Activated CD4-positive, alpha-beta T cell treated with anti-CD3 and anti-CD28 coated beads, Interleukin-2, amount 10 ng/mL, durations not matched to agents 7 days and 5 days (primary cell): Measurements from ENCODE around the gene WNT7B. TPM values are rescaled to one million over a fixed set of nuclear protein-coding genes. Genes with fewer than 3 reads are reported as not detected.
A peak's percentile ranks its signal among the peaks of the same experiment; 100 is the strongest.
"Not testable (repeated sequence)": the region's sequence is repeated elsewhere in the genome, so short reads cannot be mapped to it uniquely, and the experiment has no call there.

Experiments used
- CTCF ChIA-PET: fragments of 350-600 bp; sonication (Branson Sonifier 250); formaldehyde crosslinking; loops from one replicate; lab custom pipeline; 2021; ENCODE audit warnings: antibody characterized with exemption; lab: Charles Lee
- POLR2A ChIA-PET: fragments of 350-600 bp; sonication (Branson Sonifier 250); formaldehyde crosslinking; loops from one replicate; lab custom pipeline; 2021; ENCODE audit warnings: antibody characterized with exemption; lab: Charles Lee
- DNase-seq: peaks from one replicate; pipeline ENCODE4 v3.0.0-alpha.2; 2020
- H3K27ac Mint-ChIP-seq: one replicate; pipeline ENCODE4 v1.8.0; 2021; ENCODE audit warnings: mild to moderate bottlenecking, moderate library complexity, mixed read lengths
- H3K27me3 Mint-ChIP-seq: one replicate; pipeline ENCODE4 v1.8.0; 2021; ENCODE audit warnings: mixed read lengths
- H3K36me3 Mint-ChIP-seq: one replicate; pipeline ENCODE4 v1.8.0; 2021; ENCODE audit warnings: low read depth, mixed read lengths
- H3K4me1 Mint-ChIP-seq: one replicate; pipeline ENCODE4 v1.8.0; 2021; ENCODE audit warnings: mixed read lengths
- H3K4me3 Mint-ChIP-seq: one replicate; pipeline ENCODE4 v1.8.0; 2021; ENCODE audit warnings: mild to moderate bottlenecking, moderate library complexity, mixed read lengths
- H3K9me3 Mint-ChIP-seq: one replicate; pipeline ENCODE4 v1.8.0; 2021; ENCODE audit warnings: mixed read lengths
- total RNA-seq, 2 experiments: library from RNA; stranded (reverse); gene quantifications; one replicate each; pipeline ENCODE4 v1.2.3, GENCODE V29; 2021

The WNT7B gene
- total RNA-seq, 2 experiments from 2014 or later: not detected

DNA sequence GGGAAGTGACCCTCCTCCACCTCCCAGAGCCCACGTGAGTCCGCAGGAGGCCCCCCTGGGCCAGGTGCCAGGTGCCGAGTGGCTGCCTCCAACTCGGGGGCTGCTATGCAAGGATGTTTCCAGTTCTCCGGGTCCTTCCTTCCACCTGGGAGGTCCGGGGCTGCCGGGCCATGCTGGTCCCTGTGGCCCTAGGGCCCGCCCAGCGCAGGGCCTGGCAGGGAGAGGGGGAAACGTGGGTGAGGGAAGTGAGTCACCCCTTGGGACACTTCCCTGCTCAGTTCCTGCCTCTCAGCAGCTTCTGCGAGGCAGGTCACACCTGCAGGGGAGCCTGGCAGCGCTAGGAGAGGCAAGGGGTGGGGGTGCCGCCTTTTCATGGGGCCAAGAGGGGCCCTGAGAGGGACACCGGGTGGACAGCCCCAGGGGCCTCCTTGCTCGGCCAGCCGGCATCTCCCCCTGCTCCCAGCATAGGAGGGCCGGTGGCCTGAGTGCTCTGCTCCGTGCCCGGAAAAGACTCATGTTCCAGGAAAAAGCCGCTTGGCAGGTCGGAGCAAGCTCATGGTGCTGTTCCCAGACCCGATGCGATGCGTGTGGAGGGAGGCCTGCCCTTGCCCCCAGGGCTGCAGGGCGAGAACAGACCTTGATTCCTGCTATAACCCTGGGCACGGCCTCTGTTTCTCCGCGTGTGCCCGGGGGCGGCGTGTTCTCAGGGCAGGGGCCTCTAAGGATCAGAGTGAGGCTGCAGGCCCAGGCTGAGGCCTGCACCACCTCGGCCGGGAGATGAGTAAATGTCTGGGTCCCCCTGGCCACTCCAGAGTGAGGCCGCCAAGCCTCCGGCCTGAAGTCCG, 30.3 kb upstream of the WNT7B start:
- Mint-ChIP-seq H3K27me3 (no peaks in the 10 kb centered on the region), H3K27ac (no peak overlapping the region), H3K36me3 (no peaks in the 10 kb centered on the region), H3K4me3 (no peak overlapping the region), H3K4me1 (peaks cover 11% of the 10 kb centered on the region), H3K9me3 (peaks cover 4% of the 10 kb centered on the region)
- ChIA-PET CTCF (interaction anchor here (0.6 to 3.0 kb wide), 31 partner anchors 8 to 362 kb away, joined by 3 to 70 read pairs (median 6); no protein-coding TSS in a partner anchor), POLR2A (no interaction called here)
- no peak for DNase-seq

DNA sequence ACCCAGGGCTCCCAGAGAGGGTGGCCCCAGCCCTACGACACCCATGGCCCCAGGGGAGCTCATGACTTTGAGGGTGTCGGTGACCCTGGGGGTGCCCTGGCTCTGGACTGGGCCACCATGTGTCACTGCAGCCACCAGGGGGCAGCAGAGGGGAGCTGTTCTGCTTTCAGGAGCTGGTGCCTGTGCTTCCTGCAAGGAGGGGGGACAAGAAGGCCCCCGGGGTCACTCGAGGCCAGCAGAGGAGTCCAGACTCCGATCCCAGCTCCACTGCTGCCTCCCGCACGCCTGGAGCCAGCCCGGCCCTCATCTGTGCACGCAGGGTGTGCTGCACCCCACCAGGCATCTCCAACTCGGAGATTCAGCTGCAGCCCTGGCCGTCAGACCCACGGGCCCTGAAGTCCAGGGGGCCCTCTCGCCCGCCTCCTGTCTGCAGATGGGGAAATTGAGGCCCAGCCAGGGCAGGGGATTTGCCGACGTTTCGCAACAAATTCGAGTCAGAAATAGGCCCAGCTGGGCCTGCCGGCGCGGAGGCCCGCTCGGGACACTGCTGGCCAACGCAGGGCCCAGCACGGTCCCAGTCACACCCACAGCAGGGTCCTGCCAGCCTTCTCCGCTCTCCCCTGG, 29.5 kb upstream of the WNT7B start:
- Mint-ChIP-seq H3K4me3 (no peak overlapping the region), H3K9me3 (peaks cover 4% of the 10 kb centered on the region), H3K36me3 (no peaks in the 10 kb centered on the region), H3K27me3 (no peaks in the 10 kb centered on the region), H3K4me1 (peaks cover 11% of the 10 kb centered on the region), H3K27ac (no peak overlapping the region)
- ChIA-PET POLR2A (interaction anchor here (0.6 kb wide), 1 partner anchor 27 kb away, joined by 3 read pairs; no protein-coding TSS in a partner anchor), CTCF (interaction anchor here (0.6 to 3.0 kb wide), 34 partner anchors 9 to 361 kb away, joined by 3 to 70 read pairs (median 5); no protein-coding TSS in a partner anchor)
- peak; percentile 89 for DNase-seq

DNA sequence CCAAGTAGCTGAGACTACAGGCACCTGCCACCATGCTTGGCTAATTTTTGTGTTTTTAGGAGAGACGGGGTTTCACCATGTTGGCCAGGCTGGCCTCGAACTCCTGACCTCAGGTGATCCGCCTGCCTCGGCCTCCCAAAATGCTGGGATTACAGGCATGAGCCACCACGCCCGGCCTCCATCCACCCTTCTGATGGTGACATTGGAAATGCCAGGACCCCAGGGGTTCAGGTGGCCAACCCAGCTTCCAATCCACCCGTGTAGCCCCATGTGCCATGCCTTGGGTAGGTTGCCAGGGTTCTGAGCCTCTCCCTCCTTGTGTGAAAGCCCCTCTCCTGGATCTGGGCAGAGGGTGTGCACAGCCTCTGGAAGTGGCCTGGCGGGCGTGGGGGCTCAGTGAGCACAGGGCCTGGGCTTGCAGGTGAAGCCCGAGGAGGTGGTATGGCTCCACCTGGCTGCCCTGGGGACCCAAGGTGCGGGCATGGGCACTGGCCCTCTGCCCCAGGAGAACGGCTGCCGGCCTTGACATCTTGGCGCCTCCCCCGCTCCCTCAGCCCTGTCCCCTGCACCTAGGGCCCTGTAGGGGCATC, 28.2 kb upstream of the WNT7B start:
- not testable (repeated sequence) for H3K9me3 Mint-ChIP-seq

DNA sequence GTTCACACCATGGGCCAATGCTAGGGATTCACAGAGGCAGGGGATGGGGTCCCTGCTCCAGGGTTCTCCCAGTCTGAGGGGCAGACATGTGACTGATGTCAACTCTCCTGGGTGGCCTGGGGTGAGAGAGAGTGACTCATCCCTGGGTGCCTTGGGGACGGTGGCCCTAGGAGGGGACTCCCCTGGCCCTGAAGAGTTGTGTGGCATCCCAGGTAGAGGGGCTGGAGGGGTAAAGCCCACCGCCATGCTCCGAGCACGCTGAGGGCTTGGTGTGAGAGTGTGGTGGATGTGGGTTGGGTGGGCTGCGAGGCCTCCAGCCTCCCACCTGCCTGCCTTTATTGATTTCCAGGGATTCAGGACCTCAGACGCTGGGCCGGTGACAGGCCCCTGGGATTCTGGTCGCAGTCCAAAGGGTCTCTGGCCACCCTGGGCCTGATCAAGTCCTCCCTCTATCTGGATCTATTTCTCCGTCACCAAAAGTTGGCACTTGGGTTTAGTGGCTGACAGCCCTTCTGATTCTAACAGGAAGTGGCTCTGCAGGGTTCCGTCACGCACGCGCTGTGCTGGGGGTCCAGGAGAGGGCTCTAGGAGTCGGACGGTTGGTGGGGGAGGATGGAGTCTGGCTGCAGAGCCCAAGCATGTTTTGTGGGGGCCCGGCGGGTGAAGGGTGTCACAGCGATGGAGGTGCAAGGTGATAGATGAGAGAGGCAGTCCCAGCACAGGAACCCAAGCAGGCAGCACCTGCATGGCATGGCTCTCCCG, 27.3 kb upstream of the WNT7B start:
- Mint-ChIP-seq H3K27me3 (no peaks in the 10 kb centered on the region), H3K36me3 (no peaks in the 10 kb centered on the region), H3K4me3 (no peak overlapping the region), H3K9me3 (peaks cover under 1% of the 10 kb centered on the region), H3K4me1 (peaks cover 11% of the 10 kb centered on the region), H3K27ac (peak overlapping the region; percentile 64)
- ChIA-PET POLR2A (no interaction called here), CTCF (interaction anchor here (0.9 to 3.0 kb wide), 3 partner anchors 14 to 112 kb away, joined by 3 to 70 read pairs (median 17); no protein-coding TSS in a partner anchor)
- DNase-seq: peak; percentile 17

More for the DNA sequence above, 28.2 kb upstream of the WNT7B start:
- POLR2A ChIA-PET, H3K4me3 Mint-ChIP-seq, H3K27me3 Mint-ChIP-seq, H3K36me3 Mint-ChIP-seq, H3K27ac Mint-ChIP-seq, DNase-seq: not testable (repeated sequence)
- CTCF ChIA-PET: interaction anchor here (1.1 to 3.0 kb wide), 10 partner anchors 9 to 311 kb away, joined by 5 to 70 read pairs (median 8); no protein-coding TSS in a partner anchor
- peaks cover 11% of the 10 kb centered on the region for H3K4me1 Mint-ChIP-seq

DNA sequence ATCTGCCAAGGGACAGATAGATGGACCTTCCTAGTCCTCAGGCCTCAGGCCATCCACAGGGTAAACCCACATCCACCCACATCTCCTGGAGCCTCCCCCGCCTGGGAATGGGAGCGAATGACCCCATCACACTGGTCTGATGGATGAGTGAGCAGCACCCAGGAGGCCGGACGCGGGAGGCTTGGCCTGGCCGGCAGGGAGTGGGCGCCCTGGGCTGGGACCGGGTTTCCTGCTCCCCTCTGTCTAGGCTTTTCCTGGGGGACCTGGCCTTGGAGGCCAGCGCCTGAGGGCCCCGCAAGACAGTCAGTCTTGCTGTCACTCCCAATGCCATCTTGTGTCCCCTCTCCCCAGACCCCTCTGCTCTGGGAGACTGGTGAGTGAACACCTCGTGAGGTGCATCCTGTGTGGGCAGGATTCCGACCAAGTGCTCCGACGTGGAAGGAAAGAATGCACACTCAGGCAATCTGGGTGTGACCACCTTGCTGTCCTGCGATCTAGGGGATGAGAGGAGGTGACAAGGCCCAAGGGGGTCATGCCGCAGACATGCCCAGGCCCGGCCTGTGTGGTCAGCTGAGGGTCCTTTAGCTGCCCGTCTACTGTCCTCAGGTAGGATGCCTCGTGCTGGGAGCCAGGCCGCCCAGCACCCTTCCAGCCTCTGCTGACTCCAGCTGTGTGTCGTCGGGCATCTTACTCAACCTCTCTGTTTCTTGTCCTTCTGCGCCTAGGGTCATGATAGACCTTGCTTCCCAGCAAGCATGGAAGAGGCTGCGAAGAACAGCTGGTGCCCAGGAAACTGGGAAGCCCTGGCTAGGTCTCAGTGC, 26.5 kb upstream of the WNT7B start:
- H3K4me1 Mint-ChIP-seq: peaks cover 11% of the 10 kb centered on the region
- no peaks in the 10 kb centered on the region for H3K9me3 Mint-ChIP-seq
- no peaks in the 10 kb centered on the region for H3K36me3 Mint-ChIP-seq
- H3K4me3 Mint-ChIP-seq: no peak overlapping the region
- ChIA-PET POLR2A (no interaction called here), CTCF (interaction anchor here (0.9 to 2.9 kb wide), 2 partner anchors 13 to 114 kb away, joined by 3 to 14 read pairs; no protein-coding TSS in a partner anchor)
- H3K27ac Mint-ChIP-seq: no peak overlapping the region
- no peak for DNase-seq
- H3K27me3 Mint-ChIP-seq: no peaks in the 10 kb centered on the region

DNA sequence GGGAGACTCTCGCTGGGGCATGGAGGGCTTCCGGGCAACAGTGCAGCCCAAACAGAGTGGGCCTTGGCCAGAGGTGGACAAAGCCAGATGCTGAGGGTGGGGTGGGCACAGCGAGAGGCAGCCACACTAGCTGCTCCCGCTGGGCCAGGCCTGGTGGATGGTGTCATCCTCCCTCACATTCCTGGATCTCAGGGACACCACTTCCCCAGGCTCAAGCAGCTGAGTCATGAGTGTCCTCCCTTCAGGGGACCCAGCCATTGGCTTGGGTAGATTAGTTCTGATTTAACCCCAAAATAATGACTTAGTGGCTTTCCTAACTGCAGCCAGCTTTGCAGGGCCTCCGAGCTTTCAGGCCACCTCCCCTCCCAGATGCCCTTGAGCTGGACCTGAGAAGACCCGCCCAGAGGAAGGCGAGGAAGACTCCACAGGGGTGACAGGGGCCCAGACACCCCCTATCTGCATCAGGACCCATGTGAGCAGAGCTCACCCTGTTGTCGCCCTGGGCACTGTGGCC, 25.9 kb upstream of the WNT7B start:
- ChIA-PET CTCF (interaction anchor here (0.6 to 2.9 kb wide), 2 partner anchors 114 to 117 kb away, joined by 6 to 14 read pairs; no protein-coding TSS in a partner anchor), POLR2A (no interaction called here)
- Mint-ChIP-seq H3K4me3 (no peak overlapping the region), H3K9me3 (no peaks in the 10 kb centered on the region), H3K36me3 (no peaks in the 10 kb centered on the region), H3K27me3 (no peaks in the 10 kb centered on the region), H3K27ac (no peak overlapping the region), H3K4me1 (peaks cover 11% of the 10 kb centered on the region)
- no peak for DNase-seq

DNA sequence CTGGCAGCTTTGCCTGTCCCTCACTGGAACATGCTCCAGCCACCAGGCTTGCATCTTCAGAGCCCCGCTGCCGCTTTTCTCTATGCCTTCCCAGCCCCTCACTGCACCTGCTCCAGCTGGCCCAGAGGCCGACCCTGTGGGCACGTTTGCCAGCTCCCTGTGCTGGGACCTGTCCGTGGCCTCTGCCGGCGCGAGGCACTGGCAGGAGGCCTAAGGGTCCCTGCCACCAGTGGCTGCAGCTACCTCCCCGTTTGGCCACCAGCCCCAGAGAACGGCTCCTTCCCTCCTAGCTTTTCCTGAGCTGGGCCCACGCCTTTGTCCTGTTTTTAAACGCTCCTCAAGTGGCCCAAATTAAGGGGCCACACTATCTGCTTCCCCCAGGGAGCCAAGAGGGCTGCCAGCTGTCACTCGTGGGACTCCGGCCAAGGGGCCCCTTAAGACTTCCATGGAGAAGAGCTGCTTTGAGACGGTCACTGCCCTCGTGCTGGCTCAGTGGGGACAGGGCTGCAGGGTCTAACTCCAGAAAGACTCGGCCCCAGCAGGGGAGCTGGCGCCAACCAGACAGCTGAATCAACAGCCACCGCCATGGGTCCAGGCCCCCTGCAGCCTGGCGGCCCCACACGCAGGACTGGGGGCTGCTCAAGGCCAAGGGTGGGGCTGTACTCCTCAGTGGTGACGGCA, 24.6 kb upstream of the WNT7B start:
- ChIA-PET CTCF (interaction anchor here (0.6 to 2.9 kb wide), 3 partner anchors 12 to 302 kb away, joined by 3 to 14 read pairs (median 6); no protein-coding TSS in a partner anchor), POLR2A (interaction anchor here (0.6 kb wide), 1 partner anchor 393 kb away, joined by 5 read pairs; no protein-coding TSS in a partner anchor)
- Mint-ChIP-seq H3K36me3 (no peaks in the 10 kb centered on the region), H3K9me3 (no peaks in the 10 kb centered on the region), H3K27me3 (no peaks in the 10 kb centered on the region), H3K4me1 (peaks cover 11% of the 10 kb centered on the region), H3K27ac (no peak overlapping the region), H3K4me3 (no peak overlapping the region)
- no peak for DNase-seq

DNA sequence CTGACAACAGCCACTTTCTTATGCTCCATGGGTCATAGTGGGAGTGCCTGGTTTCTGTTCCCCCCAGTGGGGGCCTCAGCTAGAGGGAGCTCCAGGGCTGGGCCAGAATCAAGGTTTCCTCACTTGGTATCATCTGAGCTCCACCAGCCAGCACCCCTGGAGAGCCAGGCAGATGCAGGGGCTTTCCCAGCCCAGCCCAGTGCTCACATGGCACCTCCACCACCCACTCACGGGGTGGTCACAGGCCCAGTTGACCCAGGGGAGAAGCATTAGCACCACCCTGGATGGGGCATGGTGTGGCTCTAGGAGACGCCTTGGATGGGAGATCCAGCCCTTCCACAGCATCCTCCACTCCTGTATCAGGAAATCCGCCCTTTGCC, 24.1 kb upstream of the WNT7B start:
- no peak for DNase-seq

DNA sequence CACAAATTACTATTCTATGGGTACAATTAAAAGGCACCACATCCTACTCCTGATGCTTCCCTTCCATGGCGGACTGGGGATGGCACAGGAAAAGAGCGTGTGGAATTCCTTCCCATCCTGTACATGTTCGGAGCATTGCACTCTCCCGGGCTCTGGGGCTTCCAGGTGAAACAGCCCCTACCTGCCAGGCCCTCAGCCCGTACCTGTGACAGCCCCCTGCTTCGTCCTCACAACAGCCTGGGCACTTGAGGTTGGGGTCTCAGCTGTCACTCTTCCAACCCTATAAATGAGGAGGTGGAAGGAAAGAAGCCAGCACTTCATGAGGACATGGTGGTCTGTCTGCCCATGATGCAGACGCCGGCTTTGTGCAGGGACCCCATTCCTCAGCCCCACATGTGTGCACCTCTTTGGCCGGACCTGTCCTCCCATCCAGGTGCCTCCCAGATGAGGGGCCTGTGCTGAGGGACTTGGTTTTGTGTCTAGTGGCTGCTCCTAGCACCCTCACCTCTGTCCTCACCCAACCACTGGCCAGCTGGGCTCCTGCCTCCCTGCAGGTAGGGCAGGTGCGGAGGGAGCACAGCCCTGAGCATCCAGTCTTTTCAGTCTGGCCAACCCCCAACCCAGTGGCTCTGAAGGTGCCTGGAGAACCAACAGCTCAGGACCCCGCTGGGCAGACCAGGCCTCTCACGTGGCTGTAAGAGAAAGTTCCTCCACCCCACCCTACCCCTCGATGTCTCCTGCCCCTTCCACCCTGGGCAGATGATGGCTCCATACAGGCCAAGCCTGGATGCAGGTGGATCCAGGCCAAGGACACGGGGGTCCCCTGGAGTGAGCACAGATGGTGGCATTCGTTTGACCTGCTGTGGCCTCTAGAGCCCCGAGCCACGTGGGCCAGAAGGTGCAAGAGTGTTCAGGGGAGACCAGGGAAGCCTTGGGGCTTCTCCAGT, 23.4 kb upstream of the WNT7B start:
- no peak for DNase-seq
- POLR2A ChIA-PET: interaction anchor here (0.6 kb wide), 1 partner anchor 392 kb away, joined by 5 read pairs; no protein-coding TSS in a partner anchor
- H3K9me3 Mint-ChIP-seq: no peaks in the 10 kb centered on the region
- CTCF ChIA-PET: interaction anchor here (1.2 to 2.9 kb wide), 4 partner anchors 13 to 117 kb away, joined by 3 to 14 read pairs (median 5); no protein-coding TSS in a partner anchor
- H3K27ac Mint-ChIP-seq: no peak overlapping the region
- H3K36me3 Mint-ChIP-seq: no peaks in the 10 kb centered on the region
- no peaks in the 10 kb centered on the region for H3K27me3 Mint-ChIP-seq
- H3K4me1 Mint-ChIP-seq: peaks cover 6% of the 10 kb centered on the region
- no peak overlapping the region for H3K4me3 Mint-ChIP-seq

More for the DNA sequence above, 24.1 kb upstream of the WNT7B start:
- H3K36me3 Mint-ChIP-seq: no peaks in the 10 kb centered on the region
- CTCF ChIA-PET: interaction anchor here (0.6 to 2.9 kb wide), 3 partner anchors 12 to 303 kb away, joined by 3 to 14 read pairs (median 6); no protein-coding TSS in a partner anchor
- H3K27ac Mint-ChIP-seq: no peak overlapping the region
- no peaks in the 10 kb centered on the region for H3K9me3 Mint-ChIP-seq
- no peaks in the 10 kb centered on the region for H3K27me3 Mint-ChIP-seq
- H3K4me1 Mint-ChIP-seq: peaks cover 7% of the 10 kb centered on the region
- POLR2A ChIA-PET: interaction anchor here (0.6 kb wide), 1 partner anchor 392 kb away, joined by 5 read pairs; no protein-coding TSS in a partner anchor
- H3K4me3 Mint-ChIP-seq: no peak overlapping the region
